AG09319 (cell line): ENCODE data around the gene PROSER3.

Experiments used
- DNase-seq: peaks from one replicate; pipeline ENCODE4 v3.0.0-alpha.2; 2010; ENCODE audit warnings: low read depth; ENCODE audit errors: extremely low read depth
- CTCF ChIP-seq: IDR thresholded peaks from 2 replicates; pipeline ENCODE4 v1.5.1; 2011; ENCODE audit warnings: low read depth, mild to moderate bottlenecking, inconsistent platforms, low read length, moderate library complexity

Gene PROSER3

DNA sequence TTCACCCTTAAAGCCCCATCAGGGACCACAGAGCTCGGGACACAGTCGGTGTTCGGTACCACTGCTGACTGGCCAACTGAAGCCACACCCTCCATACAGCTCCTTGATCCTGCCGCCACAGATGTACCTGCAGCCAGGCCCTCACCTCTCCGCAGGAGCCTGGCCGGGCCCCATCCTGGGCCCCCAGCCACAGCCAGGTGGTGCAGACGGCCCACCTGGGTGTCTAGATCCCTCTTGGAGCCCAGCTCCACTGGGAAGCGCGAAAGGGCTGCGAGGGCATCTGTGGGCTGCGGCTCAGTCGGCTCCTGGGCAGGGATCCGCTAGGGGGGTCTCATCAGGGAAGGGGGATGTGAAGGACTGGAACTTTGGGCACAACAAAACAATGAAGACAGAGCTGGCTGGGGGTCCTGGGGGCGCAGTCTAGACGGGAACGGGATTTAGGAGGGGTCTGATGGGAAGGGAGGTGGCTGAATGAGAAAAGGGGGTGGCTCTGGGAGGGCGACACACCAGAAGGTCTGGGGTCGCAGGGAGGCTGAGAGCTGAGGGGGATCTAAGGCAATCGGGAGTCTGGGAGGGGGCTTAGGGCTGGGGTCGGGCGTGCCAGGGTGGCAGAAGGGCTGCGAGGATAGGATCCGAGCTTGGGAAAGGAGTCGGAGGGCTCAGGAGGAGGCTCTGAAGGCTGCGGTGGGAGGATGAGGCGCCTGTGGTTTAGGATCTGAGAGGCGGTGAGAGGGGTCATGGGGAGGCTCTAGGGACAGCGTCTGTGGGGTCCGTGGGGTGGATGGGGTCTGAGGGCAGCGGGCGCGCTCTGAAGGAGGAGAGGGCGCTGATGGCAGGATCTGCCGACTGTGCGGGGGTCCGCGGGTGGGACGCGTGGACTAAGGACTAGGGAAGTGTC, 38.9 kb downstream of the PROSER3 start:
- no peak for DNase-seq
- no peak for TF ChIP-seq CTCF

DNA sequence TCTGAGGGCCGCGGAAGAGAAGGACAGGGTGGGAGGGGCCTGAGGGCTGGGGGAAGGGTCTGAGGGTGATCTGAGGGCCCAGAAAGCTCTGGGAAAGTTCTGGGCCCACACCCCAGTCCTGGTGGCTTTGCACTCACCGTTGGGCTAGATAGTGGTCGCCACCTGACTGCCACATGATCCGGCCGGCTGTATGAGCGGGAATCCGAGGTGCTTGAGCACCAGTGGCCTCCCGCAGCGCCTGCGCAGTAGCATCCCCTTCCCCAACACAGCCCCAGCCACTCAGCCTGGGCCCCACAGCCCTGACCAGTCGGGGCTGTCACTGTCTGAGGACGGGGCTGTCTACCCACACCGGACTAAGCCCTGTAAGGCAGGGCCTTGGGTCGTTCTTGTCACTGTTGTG, 39.7 kb downstream of the PROSER3 start:
- DNase-seq = no peak
- TF ChIP-seq CTCF = no peak

DNA sequence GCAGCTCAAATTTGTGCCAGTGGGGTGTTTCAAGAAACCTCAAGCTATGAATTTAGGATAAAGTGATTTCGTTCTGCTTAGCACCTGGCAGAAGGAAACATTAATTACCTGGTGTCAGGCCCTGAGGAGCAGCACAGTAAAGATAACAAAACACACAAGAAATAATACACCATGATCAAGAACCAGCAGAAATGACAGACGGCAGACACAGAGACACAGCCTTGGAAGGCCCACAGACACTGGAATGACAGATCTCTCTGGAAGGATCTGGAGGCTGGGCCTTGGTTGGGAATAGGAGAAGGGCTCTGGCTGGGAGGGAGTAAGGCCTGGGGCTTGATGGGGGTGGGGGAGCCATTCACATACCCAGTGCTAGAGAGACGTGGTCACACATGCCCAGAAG, 43.9 kb downstream of the PROSER3 start:
- no peak for TF ChIP-seq CTCF
- no peak for DNase-seq

GRCh38 chr19:35805526-35806102, 47.6 kb downstream of the PROSER3 start:
- no peak for TF ChIP-seq CTCF
- no peak for DNase-seq

- no peak for TF ChIP-seq CTCF
- DNase-seq = no peak
Measured at GRCh38 chr19:35806597-35806996, 48.6 kb downstream of the PROSER3 start.

- TF ChIP-seq CTCF = no peak
Measured at GRCh38 chr19:35807633-35808032, 49.7 kb downstream of the PROSER3 start.

More at GRCh38 chr19:35807633-35808032, 49.7 kb downstream of the PROSER3 start:
- DNase-seq = no peak
